8988T (cell line): ENCODE data around the gene STX1B.

Experiments used
- DNase-seq: peaks from one replicate; pipeline ENCODE4 v3.0.0; 2011

STX1B gene

DNA sequence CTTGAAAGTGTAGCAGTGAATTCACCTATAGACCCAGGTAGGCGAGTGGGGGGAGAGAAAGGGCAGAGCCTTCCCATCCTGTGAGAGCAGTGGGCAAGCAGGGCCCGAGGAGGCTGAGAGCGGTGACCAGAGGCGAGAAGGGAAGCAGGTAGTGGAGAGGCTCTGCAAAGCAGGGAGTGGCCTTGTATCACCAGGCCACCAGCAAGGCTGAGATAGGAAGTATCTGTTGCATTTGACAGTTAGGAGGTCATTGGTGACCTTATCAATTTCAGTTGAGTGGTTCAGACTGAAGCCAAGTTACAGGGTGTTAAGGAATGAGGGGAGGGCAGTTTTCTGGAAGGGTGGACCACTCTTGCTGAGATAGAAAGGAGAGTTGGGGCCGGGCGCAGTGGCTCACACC lies 36.1 kb downstream of the STX1B start:
- no peak for DNase-seq

DNA sequence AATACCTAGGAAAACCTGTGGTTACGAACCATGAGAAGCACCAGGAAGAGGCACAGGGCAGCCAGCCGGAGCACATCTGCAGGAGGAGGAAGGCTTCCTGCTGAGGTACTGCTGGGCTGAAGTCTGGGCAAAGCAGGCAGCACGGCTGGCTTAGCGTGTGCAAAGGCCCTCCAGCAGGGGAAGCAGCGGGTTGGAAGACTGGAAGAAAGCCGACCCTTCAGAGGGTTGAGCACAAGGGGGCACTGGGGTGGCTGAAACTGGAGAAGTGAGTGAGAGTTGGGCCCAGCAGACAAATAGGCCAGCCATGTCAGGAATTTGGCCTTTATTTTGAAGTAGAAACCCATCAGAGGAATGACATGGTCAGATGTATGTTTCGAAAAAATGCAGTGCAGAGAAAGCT lies 37.6 kb downstream of the STX1B start:
- DNase-seq = no peak

DNA sequence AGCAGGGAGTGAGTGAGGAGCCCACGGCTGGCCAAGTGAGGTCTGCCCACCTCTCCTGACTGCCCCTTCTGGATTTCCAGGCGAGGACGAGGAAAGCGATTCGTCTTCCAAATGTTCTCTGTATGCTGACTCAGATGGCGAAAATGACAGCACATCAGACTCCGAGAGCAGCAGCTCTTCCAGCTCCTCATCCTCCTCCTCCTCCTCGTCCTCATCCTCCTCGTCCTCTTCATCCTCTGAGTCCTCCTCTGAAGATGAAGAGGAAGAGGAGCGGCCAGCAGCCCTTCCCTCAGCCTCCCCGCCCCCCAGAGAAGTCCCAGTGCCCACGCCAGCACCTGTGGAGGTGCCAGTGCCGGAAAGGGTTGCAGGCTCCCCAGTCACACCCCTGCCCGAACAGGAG lies 39.1 kb downstream of the STX1B start:
- DNase-seq = no peak

DNA sequence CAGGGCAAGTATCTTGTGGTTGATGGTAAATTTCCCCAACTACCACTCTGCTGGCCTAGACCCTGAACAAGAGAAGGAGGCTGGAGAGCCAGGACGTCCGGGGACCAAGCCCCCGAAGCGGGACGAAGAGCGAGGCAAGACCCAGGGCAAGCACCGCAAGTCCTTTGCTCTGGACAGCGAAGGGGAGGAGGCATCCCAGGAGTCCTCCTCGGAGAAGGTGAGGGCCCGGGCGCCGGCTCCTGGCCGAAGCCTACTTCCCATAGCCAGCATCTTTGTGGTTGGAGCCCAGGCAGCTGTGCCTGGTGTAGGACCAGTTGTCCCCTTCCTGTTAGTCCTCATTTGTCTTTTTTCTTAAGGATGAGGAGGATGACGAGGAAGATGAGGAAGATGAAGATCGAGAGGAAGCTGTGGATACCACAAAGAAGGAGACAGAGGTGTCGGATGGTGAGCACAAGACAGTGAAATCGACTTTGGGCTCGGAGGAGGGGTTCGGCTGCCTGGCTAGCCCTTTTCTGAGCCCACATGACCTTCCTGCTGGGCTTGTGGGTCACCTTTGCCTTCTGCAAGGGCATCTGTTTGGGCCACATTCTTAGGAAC lies 41.1 kb downstream of the STX1B start:
- no peak for DNase-seq

DNA sequence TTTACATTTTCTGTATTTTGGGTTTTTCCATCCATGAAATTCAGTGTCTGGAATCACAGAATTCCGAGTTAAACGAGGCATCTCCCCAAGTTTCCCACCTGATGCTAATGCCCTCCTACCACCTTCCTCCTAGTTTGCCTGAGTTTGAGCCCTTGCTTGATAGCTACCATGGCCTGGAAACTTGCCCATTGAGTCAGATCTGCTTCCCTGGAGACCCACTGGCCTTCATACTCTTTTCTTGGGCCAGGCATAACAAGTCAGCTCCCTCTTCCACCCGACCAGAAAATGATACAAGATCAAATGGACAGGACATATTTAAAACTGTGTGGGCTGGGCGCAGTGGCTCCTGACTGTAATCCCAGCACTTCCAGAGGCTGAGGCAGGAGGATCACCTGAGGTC lies 42.6 kb downstream of the STX1B start:
- no peak for DNase-seq

DNA sequence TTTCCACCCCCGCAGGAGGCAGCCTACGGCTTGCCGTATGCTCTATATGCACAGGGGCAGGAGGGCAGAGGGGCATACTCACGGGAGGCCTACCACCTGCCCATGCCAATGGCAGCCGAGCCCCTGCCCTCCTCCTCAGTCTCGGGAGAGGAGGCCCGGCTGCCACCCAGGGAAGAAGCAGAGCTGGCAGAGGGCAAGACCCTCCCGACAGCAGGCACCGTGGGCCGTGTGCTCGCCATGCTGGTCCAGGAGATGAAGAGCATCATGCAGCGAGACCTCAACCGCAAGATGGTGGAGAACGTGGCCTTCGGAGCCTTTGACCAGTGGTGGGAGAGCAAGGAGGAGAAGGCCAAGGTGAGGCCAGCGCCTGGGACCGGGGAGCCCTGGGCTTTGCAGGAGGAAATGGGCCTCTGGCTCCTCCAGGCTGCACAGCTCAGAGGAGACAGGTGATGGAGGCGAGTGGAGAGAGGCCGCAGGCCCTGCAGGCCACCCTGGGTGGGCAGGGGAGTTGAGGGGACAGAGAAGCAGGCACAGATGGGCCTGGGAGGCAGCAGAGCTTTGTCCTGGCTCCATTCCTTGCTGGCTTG lies 44.3 kb downstream of the STX1B start:
- no peak for DNase-seq

DNA sequence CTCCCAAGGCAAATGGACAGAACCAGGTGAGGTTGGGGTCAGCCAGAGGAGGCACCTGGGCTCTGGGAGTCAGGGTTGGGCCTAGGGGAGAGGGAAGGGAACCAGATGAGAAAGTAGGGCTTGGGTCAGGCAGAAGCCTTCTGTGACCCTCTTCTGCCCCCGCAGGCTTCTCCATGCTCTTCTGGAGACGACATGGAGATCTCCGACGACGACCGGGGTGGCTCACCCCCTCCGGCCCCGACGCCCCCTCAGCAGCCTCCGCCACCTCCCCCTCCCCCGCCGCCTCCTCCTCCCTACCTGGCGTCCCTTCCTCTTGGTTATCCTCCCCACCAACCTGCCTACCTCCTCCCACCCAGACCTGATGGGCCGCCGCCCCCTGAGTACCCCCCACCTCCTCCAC lies 45.0 kb downstream of the STX1B start:
- DNase-seq = no peak

DNA sequence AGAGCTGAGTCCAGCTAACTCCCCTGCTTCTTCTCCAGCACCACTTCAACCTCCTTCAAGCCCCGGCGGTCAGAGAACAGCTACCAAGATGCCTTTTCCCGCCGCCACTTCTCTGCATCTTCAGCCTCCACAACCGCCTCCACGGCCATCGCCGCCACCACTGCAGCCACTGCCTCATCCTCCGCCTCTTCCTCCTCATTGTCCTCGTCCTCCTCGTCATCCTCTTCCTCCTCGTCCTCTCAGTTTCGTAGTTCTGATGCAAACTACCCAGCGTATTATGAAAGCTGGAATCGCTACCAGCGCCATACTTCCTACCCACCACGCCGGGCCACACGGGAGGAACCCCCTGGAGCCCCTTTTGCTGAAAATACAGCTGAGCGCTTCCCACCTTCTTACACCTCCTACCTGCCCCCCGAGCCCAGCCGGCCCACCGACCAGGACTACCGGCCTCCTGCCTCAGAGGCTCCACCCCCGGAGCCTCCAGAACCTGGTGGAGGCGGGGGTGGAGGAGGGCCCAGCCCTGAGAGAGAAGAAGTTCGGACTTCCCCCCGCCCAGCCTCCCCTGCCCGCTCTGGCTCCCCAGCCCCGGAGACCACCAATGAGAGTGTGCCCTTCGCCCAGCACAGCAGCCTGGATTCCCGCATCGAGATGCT lies 45.7 kb downstream of the STX1B start:
- DNase-seq = no peak

DNA sequence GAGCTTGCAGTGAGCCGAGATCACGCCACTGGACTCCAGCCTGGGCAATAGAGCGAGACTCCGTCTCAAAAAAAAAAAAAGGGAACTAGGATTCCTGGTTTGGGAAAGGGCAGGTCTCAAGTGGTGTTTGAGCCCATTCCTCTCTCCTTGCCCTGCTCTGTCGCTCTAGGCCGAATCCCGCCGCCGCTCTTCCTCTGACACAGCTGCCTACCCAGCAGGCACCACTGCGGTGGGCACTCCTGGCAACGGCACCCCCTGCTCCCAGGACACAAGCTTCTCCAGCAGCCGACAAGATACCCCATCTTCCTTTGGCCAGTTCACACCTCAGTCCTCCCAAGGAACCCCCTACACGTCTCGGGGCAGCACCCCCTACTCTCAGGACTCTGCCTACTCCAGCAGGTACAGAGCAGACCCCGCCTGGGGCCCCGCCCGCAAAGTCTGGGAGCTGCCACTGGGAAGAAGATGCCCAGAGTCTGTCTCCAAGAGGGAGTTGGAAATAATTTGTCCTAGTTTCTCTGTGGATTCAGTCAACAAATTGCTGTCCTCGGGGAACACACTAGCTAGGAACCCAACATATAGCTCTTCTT lies 46.4 kb downstream of the STX1B start:
- no peak for DNase-seq

DNA sequence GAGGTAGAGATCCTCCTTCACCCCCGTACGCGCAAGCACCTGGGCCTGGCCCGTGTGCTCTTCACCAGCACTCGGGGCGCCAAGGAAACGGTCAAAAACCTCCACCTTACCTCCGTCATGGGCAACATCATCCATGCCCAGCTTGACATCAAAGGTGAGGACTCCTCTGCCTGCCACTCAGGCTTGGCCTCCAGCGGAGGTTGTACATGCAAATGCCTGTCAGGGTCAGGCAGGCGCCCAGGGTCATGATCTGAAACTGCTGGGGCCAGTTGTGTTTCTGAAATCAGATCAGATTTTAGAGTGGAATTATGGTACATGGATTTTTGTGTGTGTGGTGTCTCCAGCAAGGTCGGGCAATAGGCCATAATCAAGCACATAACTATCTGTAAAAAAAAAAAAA lies 49.1 kb downstream of the STX1B start:
- no peak for DNase-seq

DNA sequence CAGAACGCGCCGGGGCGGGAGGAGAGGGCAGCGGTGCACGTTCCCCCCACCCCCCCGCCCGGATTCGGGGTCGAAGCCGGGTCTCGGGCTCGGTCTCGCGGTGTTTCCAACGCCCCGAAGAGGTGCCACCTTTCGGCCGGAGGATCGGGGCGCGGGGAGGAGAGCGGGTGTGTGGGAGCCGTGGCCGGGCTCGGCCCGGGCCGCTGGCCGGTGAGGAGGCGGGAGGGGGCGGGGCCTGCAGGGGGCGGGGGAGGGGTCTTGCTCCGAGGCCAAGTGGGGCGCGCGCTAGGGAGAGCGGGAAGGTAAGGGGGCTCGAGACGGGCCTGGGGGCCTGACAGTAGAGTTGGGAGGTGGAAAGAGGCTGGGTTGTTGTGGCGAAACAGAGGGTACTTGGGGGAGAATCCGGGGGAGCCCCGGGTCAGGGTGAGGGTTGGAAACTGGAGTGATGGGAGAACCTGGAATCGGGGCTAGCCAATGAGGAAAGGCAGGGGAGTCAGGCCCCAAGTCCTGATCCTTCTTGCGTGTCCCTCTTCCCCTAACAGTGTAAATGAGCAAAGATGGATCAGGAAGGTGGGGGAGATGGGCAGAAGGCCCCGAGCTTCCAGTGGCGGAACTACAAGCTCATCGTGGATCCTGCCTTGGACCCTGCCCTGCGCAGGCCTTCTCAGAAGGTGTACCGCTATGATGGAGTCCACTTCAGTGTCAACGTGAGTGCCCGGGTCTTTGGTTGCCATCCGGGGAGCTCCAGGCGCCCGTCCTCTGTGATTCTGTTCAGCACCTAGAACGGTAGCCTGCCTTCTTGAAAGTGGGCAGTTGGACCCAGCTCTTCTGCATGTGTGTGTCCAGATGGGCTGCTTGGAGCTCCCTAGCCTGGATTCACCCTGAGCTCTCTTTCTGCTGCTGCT lies 52.0 kb downstream of the STX1B start:
- peak; percentile 71 for DNase-seq

DNA sequence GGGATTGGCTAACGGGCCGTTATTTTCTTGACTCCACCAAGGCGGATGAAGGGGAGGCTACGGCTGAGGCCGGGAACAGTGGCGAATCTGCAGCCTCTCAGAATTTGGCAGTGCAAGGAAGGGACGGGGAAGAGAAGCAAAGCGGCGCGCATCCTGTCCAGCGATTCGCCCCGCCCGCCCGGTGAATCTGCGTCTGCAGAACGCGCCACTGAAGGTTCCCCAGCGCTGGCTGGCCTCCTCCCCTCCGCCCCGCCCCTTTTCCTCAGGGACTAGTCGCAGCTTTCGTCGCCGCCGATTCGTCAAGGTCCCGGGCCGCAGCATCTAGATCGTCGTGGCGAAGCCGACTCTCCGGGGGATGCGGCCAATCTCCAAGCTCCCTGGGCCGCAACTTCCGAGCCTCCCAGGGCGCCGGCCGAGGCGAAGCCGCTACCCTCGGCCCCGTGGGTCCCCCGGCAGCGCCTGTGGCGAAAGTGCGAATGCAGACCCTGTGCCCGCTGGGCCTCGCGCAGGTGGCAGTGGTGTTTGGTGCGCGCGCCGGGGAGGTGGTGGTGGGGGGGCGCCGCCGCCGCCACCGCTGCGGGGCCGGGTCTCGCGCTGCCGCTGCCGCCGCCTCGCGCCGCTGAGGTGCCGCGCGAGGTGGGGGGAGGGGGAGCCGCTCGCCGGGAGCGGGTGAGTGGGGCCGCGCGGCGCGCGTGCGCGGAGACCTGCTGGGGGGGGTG lies 52.8 kb downstream of the STX1B start, which contains the start of gene SETD1A:
SETD1A (plus strand) TSS at position 299 of the 719 bp plus-strand sequence. CDS start 978 bp downstream, outside the sequence.
- peak; percentile 91 for DNase-seq

DNA sequence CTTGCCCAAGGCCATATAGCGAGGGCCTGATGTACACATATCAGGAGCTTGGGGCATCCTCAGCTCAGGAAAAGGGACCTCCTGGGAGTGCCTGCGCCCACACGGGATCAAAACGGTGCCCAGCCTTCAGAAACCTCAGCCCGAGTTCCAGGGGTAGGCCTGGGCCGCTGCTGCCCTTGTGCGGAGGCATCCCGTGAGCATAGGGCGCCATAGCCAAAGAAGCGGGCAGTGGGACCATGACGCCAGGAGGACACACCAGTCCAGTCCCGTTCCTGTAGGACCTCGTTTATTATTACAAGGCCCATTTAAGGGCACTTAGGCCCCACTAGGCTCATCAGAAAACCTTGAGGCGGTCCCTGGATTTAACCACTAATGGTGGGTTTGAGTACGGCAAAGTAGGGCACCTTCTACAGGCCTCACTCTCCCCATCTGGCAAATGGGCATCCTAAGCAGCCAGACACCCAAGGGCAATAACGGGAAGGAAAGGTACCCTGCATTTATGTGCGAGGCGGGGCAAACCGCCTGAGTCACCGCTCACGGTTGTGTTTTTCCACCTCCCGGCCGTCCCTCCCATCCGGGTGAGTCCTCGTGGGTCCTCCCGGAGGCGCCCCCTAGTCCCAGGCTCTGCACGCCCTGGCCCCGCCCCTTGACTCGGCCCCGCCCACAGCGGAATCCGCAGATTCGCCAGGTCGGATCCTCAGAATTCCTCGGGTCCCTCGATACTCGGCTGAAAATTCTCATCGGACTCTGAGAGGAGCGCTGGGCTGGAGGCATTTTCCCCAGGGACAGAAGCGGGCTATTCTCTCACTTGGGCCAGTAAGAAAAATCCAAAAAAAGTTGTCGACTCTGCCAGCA lies 53.6 kb downstream of the STX1B start:
- peak; percentile 81 for DNase-seq

DNA sequence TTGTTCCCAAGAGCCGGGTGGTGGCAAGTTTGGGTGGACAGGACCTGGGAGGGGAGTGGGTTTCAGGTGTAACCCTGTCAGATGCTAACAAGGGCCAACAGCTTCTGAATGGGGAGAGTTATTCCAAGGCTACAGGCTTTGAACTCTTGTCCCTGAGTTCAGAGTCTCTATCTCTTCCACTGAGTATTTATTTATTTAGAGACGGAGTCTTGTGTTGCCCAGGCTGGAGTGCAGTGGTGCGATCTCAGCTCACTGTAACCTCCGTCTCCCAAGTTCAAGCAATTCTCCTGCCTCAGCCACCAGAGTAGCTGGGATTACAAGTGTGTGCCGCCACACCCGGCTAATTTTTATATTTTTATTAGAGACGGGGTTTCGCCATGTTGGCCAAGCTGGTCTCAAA lies 55.4 kb downstream of the STX1B start:
- no peak for DNase-seq

DNA sequence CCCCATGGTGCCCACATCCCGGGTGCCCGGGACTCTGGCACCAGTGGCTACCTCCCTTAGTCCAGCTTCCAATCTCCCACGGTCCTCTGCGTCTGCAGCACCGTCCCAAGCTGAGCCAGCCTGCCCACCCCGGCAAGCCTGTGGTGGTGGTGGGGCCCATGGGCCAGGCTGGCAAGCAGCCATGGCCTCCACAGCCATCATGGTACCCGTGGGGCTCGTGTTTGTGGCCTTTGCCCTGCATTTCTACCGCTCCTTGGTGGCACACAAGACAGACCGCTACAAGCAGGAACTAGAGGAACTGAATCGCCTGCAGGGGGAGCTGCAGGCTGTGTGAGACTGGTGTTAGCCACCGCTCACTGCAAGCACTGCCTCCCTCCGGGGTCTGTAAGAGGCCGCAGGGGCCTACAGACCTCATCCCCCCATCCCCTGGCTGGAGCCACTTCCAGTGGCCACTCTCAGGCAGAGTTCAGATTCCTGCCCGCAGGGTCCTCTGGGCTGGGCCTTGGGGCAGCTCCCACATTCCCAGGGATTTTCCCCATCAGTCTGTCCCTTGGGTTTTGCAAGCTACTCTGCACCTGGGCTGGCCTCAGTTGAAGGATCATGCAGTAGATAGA lies 56.8 kb downstream of the STX1B start:
- DNase-seq = no peak

DNA sequence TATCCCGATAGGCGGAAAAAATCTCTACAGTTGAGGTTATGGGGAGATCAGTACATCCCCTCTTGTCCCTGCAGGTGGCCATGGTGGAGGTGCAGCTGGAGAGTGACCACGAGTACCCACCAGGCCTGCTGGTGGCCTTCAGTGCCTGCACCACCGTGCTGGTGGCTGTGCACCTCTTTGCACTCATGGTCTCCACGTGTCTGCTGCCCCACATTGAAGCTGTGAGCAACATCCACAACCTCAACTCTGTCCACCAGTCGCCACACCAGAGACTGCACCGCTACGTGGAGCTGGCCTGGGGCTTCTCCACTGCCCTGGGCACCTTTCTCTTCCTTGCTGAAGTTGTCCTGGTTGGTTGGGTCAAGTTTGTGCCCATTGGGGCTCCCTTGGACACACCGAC lies 57.3 kb downstream of the STX1B start:
- no peak for DNase-seq

DNA sequence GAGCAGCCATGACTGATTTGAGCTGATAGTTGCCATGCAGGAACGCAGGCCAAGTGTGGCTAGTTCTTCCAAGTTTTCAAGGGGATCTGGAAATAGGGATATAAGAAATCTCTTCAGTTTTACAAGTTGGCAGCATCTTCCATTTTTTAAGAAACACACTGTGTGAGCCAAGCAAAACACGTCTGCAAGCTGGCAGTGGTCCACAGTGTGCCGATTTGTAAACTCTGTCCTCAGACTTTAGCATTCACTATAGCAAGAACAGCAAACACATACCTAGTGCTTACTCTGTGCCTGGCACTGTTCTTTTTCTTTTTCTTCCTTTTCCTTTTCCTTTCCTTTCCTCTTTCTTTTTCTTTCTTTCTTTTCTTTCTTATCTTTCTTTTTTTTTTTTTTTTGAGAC lies 58.7 kb downstream of the STX1B start:
- DNase-seq = no peak

DNA sequence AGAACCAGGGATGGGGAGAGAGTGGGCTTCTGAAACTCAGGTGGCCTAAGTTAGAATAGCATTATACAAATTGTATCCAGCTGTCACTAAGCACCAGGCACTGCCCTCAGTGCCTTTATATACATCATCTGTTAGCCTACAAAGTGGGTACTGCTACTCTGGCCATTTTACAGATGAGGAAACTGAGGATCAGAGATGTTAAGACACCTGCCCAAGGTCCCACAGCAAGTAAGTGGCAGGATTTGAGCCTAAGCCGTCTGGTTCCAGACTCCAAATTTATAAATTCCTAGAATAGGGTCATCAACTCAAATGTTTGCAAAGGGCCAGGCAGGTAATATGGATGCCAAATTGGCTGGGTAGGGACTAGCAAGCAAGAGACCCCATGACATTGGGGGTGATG lies 59.2 kb downstream of the STX1B start:
- DNase-seq = no peak

DNA sequence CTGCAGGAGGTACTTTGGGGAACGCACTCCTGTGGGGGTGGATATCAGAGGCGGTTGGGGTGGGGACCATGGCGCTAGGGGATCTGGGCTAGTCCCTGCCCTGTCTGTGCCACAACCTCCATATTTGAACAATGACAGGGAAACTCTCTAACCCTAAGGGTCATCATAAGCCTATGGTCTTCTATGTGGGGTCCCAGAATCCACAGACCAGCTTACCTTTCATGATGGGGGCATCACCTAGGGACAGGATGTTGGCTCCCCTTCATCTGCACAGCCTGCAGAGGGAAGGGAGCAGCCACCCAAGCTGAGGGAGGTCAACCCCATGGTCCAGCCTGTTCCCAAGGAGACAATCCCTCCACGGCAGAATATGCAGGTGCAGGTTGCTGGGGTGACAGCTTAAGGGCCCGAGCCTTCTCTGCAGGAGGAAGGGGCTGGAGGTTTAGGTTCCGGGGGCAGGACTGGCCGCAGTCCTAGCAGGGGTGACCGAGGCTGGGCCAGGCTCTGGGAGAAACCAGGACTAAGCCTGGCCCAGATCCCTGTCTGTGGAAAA lies 59.8 kb downstream of the STX1B start:
- DNase-seq = no peak

DNA sequence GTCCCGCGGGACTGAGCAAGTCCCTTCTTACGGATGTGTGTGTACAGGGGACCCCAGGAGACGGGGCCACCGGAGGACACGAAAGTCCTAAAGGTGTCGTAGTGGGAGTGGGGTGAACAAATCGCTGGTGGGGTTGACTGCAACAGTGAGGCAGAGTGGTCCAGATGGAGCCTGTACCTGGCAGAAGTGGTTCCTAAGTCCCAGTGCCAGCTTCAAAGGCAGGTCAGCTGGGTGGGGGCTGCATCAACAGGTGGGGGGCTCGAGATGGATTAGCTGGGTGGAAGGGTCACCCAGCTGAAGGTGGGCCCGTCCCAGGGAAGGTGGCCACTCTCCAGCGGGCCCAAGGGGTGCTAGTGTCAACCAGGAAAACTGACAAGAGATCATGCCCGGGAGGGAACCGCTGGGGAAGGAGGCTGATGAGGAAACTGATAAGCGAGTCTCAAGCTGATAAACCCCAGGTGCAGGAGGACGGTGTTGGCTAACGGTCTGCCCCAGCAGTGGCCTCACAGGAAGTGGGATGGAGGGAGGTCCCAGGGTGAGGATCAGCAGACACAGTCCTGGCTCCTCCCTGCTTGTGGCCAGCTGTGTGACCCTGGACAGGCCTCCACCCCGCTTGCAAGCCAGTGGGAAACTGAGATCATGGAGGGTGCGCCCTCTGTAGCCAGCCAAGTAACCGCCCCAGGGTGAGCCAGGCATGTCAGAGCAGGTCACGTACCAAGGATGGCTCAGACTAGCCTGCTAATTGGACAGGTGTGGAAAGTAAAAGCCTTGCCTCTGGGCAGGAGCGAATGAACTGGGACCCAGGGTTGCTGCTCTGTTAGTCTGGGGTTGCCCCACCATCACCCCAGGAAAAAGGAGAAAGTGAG lies 60.6 kb downstream of the STX1B start:
- no peak for DNase-seq
